Breast epithelium (tissue), 3 donors: ENCODE results near the gene DUSP9.

Experiments used
- CTCF ChIP-seq, 3 donors: fragments of 450-650 bp; IDR thresholded peaks; one replicate each; pipeline ENCODE4 v1.5.1; 2016 to 2017; ENCODE audit warnings: antibody characterized with exemption in 3 of 3, mild to moderate bottlenecking in 3 of 3, moderate library complexity in 3 of 3
- POLR2A ChIP-seq: fragments of 450-650 bp; IDR thresholded peaks from one replicate; pipeline ENCODE4 v1.6.1; 2016; ENCODE audit warnings: antibody characterized with exemption, mild to moderate bottlenecking, moderate library complexity
- POLR2AphosphoS5 ChIP-seq, 3 donors: sonication (generic); formaldehyde crosslinking; IDR thresholded peaks; one replicate each; pipeline ENCODE4 v1.6.1; 2017; ENCODE audit warnings: antibody characterized with exemption in 3 of 3

GRCh38 chrX:153647461-153648357 is 706 bp downstream of the DUSP9 start:
- TF ChIP-seq POLR2AphosphoS5 (IDR thresholded peaks at IDR 0.05) (no peak), CTCF (IDR thresholded peaks at IDR 0.05) (no peak), POLR2A (no peak)
